Activated B cell treated with CpG ODN at 0.5 μM for 24 hours (primary cell): Measurements from ENCODE around the gene SLTM. TPM values are rescaled to one million over a fixed set of nuclear protein-coding genes. Genes with fewer than 3 reads are reported as not detected.
"Not testable (repeated sequence)": the region's sequence is repeated elsewhere in the genome, so short reads cannot be mapped to it uniquely, and the experiment has no call there.

Experiments used
- ATAC-seq: fragments of 200-7000 bp; cut with Tn5 transposase; one replicate; pipeline ENCODE4 v1.10.0; 2021; ENCODE audit warnings: low read depth, mild to moderate bottlenecking, moderate library complexity
- CTCF ChIA-PET: fragments of 350-600 bp; sonication (Branson Sonifier 250); formaldehyde crosslinking; loops from one replicate; lab custom pipeline; 2021; ENCODE audit warnings: antibody characterized with exemption; lab: Charles Lee
- POLR2A ChIA-PET: fragments of 350-600 bp; sonication (Branson Sonifier 250); formaldehyde crosslinking; loops from one replicate; lab custom pipeline; 2021; ENCODE audit warnings: antibody characterized with exemption; lab: Charles Lee
- DNase-seq: peaks from one replicate; pipeline ENCODE4 v3.0.0; 2022
- H3K27ac Mint-ChIP-seq: one replicate; pipeline ENCODE4 v1.8.0; 2020; ENCODE audit warnings: mixed read lengths
- H3K27me3 Mint-ChIP-seq: one replicate; pipeline ENCODE4 v1.8.0; 2021; ENCODE audit warnings: mixed read lengths
- H3K36me3 Mint-ChIP-seq: one replicate; pipeline ENCODE4 v1.8.0; 2021; ENCODE audit warnings: low read depth, mixed read lengths
- H3K4me1 Mint-ChIP-seq: one replicate; pipeline ENCODE4 v1.8.0; 2021; ENCODE audit warnings: mixed read lengths
- H3K4me3 Mint-ChIP-seq: one replicate; pipeline ENCODE4 v1.8.0; 2020; ENCODE audit warnings: mild to moderate bottlenecking, mixed read lengths
- H3K9me3 Mint-ChIP-seq: one replicate; pipeline ENCODE4 v1.8.0; 2020; ENCODE audit warnings: mixed read lengths
- CTCF ChIP-seq: fragments of 200-600 bp; IDR thresholded peaks from one replicate; pipeline ENCODE4 v1.8.0; 2022; ENCODE audit warnings: antibody characterized with exemption, mild to moderate bottlenecking
- intact Hi-C: fragments of 100-400 bp; cut with micrococcal nuclease; formaldehyde crosslinking; loops from one replicate; pipeline ENCODE4 v1.15.1; 2024
- total RNA-seq: library from RNA; stranded (reverse); gene quantifications from 2 replicates; pipeline ENCODE4 v1.2.3, GENCODE V29; 2022

SLTM gene
- total RNA-seq, 1 donor from 2014 or later, result 159 TPM

- no peak for DNase-seq
- intact Hi-C loops, result no loop called here
- Mint-ChIP-seq H3K9me3 (no peaks in the 10 kb centered on the region), H3K27ac (no peak overlapping the region), H3K4me3 (no peak overlapping the region), H3K4me1 (no peaks in the 10 kb centered on the region), H3K36me3 (peaks cover 21% of the 10 kb centered on the region), H3K27me3 (no peaks in the 10 kb centered on the region)
- ATAC-seq, result no peak
- CTCF ChIA-PET, result no interaction called here
- POLR2A ChIA-PET, result no interaction called here
- TF ChIP-seq CTCF, result no peak
Measured at GRCh38 chr15:58856086-58856485, 77.4 kb downstream of the SLTM start.

- no peaks in the 10 kb centered on the region for H3K27me3 Mint-ChIP-seq
- ChIA-PET POLR2A (interaction anchor here (0.6 kb wide), 1 partner anchor 648 kb away, joined by 3 read pairs; no protein-coding TSS in a partner anchor), CTCF (no interaction called here)
- H3K4me3 Mint-ChIP-seq, result no peak overlapping the region
- H3K27ac Mint-ChIP-seq, result no peak overlapping the region
- peaks cover 29% of the 10 kb centered on the region for H3K36me3 Mint-ChIP-seq
- DNase-seq (no peak), ATAC-seq (no peak)
- no peaks in the 10 kb centered on the region for H3K4me1 Mint-ChIP-seq
- no peak for TF ChIP-seq CTCF
- H3K9me3 Mint-ChIP-seq, result no peaks in the 10 kb centered on the region
- intact Hi-C loops, result no loop called here
Measured at GRCh38 chr15:58854593-58854992, 78.9 kb downstream of the SLTM start.

- ChIA-PET CTCF (no interaction called here), POLR2A (no interaction called here)
- no peak for TF ChIP-seq CTCF
- intact Hi-C loops, result no loop called here
- Mint-ChIP-seq H3K4me1 (no peaks in the 10 kb centered on the region), H3K27me3 (no peaks in the 10 kb centered on the region), H3K9me3 (no peaks in the 10 kb centered on the region), H3K4me3 (no peak overlapping the region), H3K27ac (no peak overlapping the region), H3K36me3 (peaks cover 51% of the 10 kb centered on the region)
- DNase-seq (no peak), ATAC-seq (no peak)
Measured at GRCh38 chr15:58852347-58852746, 81.1 kb downstream of the SLTM start.

- H3K36me3 Mint-ChIP-seq, result peaks cover 56% of the 10 kb centered on the region
- H3K4me3 Mint-ChIP-seq, intact Hi-C loops, H3K27me3 Mint-ChIP-seq, CTCF ChIA-PET, DNase-seq, POLR2A ChIA-PET, ATAC-seq, H3K27ac Mint-ChIP-seq, H3K4me1 Mint-ChIP-seq, H3K9me3 Mint-ChIP-seq: not testable (repeated sequence)
Measured at GRCh38 chr15:58851205-58851604, 82.3 kb downstream of the SLTM start.

GRCh38 chr15:58842713-58843396, 90.6 kb downstream of the SLTM start:
- CTCF ChIA-PET, result no interaction called here
- DNase-seq (no peak), ATAC-seq (no peak)
- H3K9me3 Mint-ChIP-seq, result no peaks in the 10 kb centered on the region
- POLR2A ChIA-PET, result interaction anchor here (1.3 kb wide), 1 partner anchor 72 kb away, joined by 3 read pairs; the partner anchor contains the start of gene MINDY2
- no peaks in the 10 kb centered on the region for H3K27me3 Mint-ChIP-seq
- H3K4me1 Mint-ChIP-seq, result peaks cover 19% of the 10 kb centered on the region
- intact Hi-C loops, result no loop called here
- H3K27ac Mint-ChIP-seq, result no peak overlapping the region
- no peak for TF ChIP-seq CTCF
- H3K4me3 Mint-ChIP-seq, result no peak overlapping the region
- H3K36me3 Mint-ChIP-seq, result peaks cover 22% of the 10 kb centered on the region
